HCT116 (cell line): ENCODE results near the gene FNDC8. TPM values are rescaled to one million over a fixed set of nuclear protein-coding genes. Genes with fewer than 3 reads are reported as not detected.

ENCODE experiments used
- ATAC-seq: fragments of 200-7000 bp; cut with Tn5 transposase; 2 replicates; pipeline ENCODE4 v1.9.1; 2020; ENCODE audit warnings: mild to moderate bottlenecking, moderate library complexity
- BruUV-seq: library from RNA; stranded (reverse); fragments of 400-500 nt; replicated peaks from 2 replicates; lab custom pipeline; 2021; lab: Mats Ljungman, UMichigan
- CTCF ChIA-PET: fragments of 300-600 bp; sonication (Branson Sonifier 250); formaldehyde crosslinking; loops from one replicate; lab custom pipeline; 2021; ENCODE audit warnings: antibody characterized with exemption; lab: Charles Lee
- POLR2A ChIA-PET: fragments of 300-600, 350-600 bp; sonication (Branson Sonifier 250); formaldehyde crosslinking; loops from one replicate; lab custom pipeline; 2021; ENCODE audit warnings: antibody characterized with exemption; lab: Charles Lee
- RAD21 ChIA-PET, 2 experiments: fragments of 300-600 bp; sonication (Branson Sonifier 250); formaldehyde crosslinking; loops; one replicate each; lab custom pipeline; 2023; ENCODE audit warnings: low total read pairs in 2 of 2; ENCODE audit not compliant: uncharacterized antibody in 2 of 2, unreplicated experiment in 2 of 2, low non-redundant PET in 1 of 2; lab: Charles Lee
- DNase-seq: peaks from one replicate; pipeline ENCODE4 v3.0.0-alpha.2; 2010; ENCODE audit warnings: low read depth, low spot score
- H2AFZ ChIP-seq: fragments of 200-600 bp; shearing (Covaris generic), sonication (generic); 2 replicates; pipeline ENCODE4 v1.6.1; 2017; ENCODE audit warnings: low read depth, mixed run types, mixed read lengths, antibody characterized with exemption, low read length; ENCODE audit not compliant: poor library complexity, severe bottlenecking
- H3K27ac ChIP-seq: 2 replicates; pipeline ENCODE4 v1.5.1; 2012; ENCODE audit warnings: low read depth, low read length
- H3K27me3 ChIP-seq: fragments of 200-600 bp; sonication (generic); 2 replicates; pipeline ENCODE4 v1.6.1; 2016; ENCODE audit warnings: mixed run types, low read length, mixed read lengths; ENCODE audit not compliant: insufficient read depth
- H3K36me3 ChIP-seq, 2 experiments: fragments of 200-500 bp in 1 of 2; fragments of 200-600 bp in 1 of 2; sonication (Bioruptor generic) in 1 of 2; sonication (generic) in 1 of 2; 2 replicates each; pipeline versions ENCODE4 v1.5.1 to v1.6.1; 2014 to 2016; ENCODE audit warnings: low read length in 2 of 2, inconsistent platforms in 1 of 2, mixed read lengths in 1 of 2, mixed run types in 1 of 2; ENCODE audit not compliant: insufficient read depth in 2 of 2, control insufficient read depth in 1 of 2
- H3K4me1 ChIP-seq, 2 experiments: fragments of 200-600 bp in 1 of 2; sonication (generic) in 1 of 2; 2 replicates each; pipeline versions ENCODE4 v1.5.1 to v1.6.1; 2012 to 2017; ENCODE audit warnings: low read length in 2 of 2, inconsistent platforms in 1 of 2, mild to moderate bottlenecking in 1 of 2, mixed read lengths in 1 of 2, mixed run types in 1 of 2, moderate library complexity in 1 of 2; ENCODE audit not compliant: insufficient read depth in 2 of 2, control insufficient read depth in 1 of 2
- H3K4me2 ChIP-seq: fragments of 200-600 bp; sonication (generic); 2 replicates; pipeline ENCODE4 v1.6.1; 2017; ENCODE audit warnings: mixed run types, low read length, mixed read lengths
- H3K4me3 ChIP-seq, 2 experiments: fragments of 200-600 bp in 1 of 2; sonication (generic) in 1 of 2; replicated peaks in 1 of 2; 2 replicates each; pipeline ENCODE4 v1.5.1; 2011 to 2016; ENCODE audit warnings: low read length in 2 of 2, control low read depth in 1 of 2, low read depth in 1 of 2, mild to moderate bottlenecking in 1 of 2, mixed read lengths in 1 of 2, mixed run types in 1 of 2
- H3K79me2 ChIP-seq: fragments of 200-600 bp; sonication (generic); 2 replicates; pipeline ENCODE4 v1.6.1; 2017; ENCODE audit warnings: mild to moderate bottlenecking, mixed run types, low read length, moderate library complexity, mixed read lengths; ENCODE audit not compliant: insufficient read depth
- H3K9ac ChIP-seq: fragments of 200-600 bp; sonication (generic); 2 replicates; pipeline ENCODE4 v1.6.1; 2016; ENCODE audit warnings: low read length, mixed read lengths
- H3K9me2 ChIP-seq: fragments of 200-600 bp; sonication (generic), shearing (Covaris generic); 2 replicates; pipeline ENCODE4 v1.6.1; 2017; ENCODE audit warnings: mixed run types, mild to moderate bottlenecking, moderate library complexity; ENCODE audit not compliant: insufficient read depth
- H3K9me3 ChIP-seq, 2 experiments: fragments of 200-500 bp in 1 of 2; fragments of 200-600 bp in 1 of 2; sonication (Bioruptor generic) in 1 of 2; sonication (generic) in 1 of 2; 2 replicates each; pipeline ENCODE4 v1.6.1; 2014 to 2017; ENCODE audit warnings: low read length in 2 of 2, mixed read lengths in 2 of 2, inconsistent platforms in 1 of 2, low read depth in 1 of 2, mild to moderate bottlenecking in 1 of 2, mixed run types in 1 of 2, moderate library complexity in 1 of 2; ENCODE audit not compliant: control insufficient read depth in 1 of 2, insufficient read depth in 1 of 2
- H4K20me1 ChIP-seq: fragments of 200-600 bp; sonication (generic), shearing (Covaris generic); 2 replicates; pipeline ENCODE4 v1.6.1; 2017; ENCODE audit warnings: mixed run types, mild to moderate bottlenecking, moderate library complexity; ENCODE audit not compliant: insufficient read depth
- EGR1 ChIP-seq: IDR thresholded peaks from 2 replicates; pipeline ENCODE4 v1.6.1; 2012; ENCODE audit warnings: low read depth
- EZH2 ChIP-seq: fragments of 200-600 bp; sonication (generic); IDR thresholded peaks from 2 replicates; pipeline ENCODE4 v1.6.1; 2017; ENCODE audit warnings: antibody characterized with exemption, mixed run types
- EZH2phosphoT487 ChIP-seq: fragments of 200-600 bp; IDR thresholded peaks from 2 replicates; pipeline ENCODE4 v1.6.1; 2018; ENCODE audit warnings: antibody characterized with exemption, borderline replicate concordance
- POLR2AphosphoS5 ChIP-seq: IDR thresholded peaks from 2 replicates; pipeline ENCODE4 v1.6.1; 2011; ENCODE audit warnings: mild to moderate bottlenecking, low read depth, low read length, moderate library complexity
- TCF7L2 ChIP-seq: IDR thresholded peaks from 2 replicates; pipeline ENCODE4 v1.7.0; 2011; ENCODE audit warnings: borderline replicate concordance, inconsistent platforms; ENCODE audit not compliant: insufficient read depth, insufficient read length; ENCODE audit errors: extremely low read depth
- ZFX ChIP-seq: fragments of 450-650 bp; IDR thresholded peaks from 2 replicates; pipeline ENCODE4 v1.6.1; 2017
- ZNF274 ChIP-seq: fragments of 200-500 bp; sonication (Bioruptor generic); IDR thresholded peaks from 2 replicates; pipeline ENCODE4 v1.6.1; 2014; ENCODE audit warnings: mild to moderate bottlenecking, low read depth, low read length, inconsistent platforms
- intact Hi-C: fragments of 100-400 bp; cut with micrococcal nuclease; formaldehyde crosslinking; loops from 2 replicates; pipeline ENCODE4 v1.10.0; 2022
- total RNA-seq: library from RNA; stranded (reverse); gene quantifications from one replicate; pipeline ENCODE4 v1.2.1, GENCODE V29; 2021; ENCODE audit not compliant: unreplicated experiment
- TF ChIP-seq, protein P1 (sequence below): IDR thresholded peaks from 2 replicates; pipeline ENCODE4 v1.6.1; 2012; ENCODE audit warnings: low read depth

Gene FNDC8
- total RNA-seq, 1 experiment from 2014 or later, result not detected

DNA sequence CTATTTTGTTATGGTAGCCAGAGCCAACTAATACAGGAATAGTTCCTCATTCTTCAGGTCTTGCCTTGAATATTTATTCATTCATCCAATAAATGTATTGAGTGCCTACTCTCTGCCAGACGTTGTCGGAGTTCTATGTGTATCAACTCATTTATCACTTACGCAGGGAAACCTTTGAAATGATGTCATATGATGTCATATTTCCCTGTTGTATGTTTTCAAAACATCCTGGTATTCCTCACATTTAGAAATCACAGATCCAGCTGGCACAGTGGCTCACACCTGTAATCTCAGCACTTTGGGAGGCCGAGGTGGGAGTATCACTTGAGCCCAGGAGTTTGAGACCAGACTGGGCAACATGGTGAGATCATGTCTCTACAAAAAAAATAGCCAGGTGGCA is 23.4 kb downstream of the FNDC8 start:
- intact Hi-C loops, result no loop called here
- CTCF ChIA-PET, result no interaction called here
- Histone ChIP-seq H3K9me2 (no peaks in the 10 kb centered on the region), H4K20me1 (no peaks in the 10 kb centered on the region), H3K4me2 (no peak overlapping the region), H3K27me3 (no peaks in the 10 kb centered on the region), H3K4me3 (no peak overlapping the region), H3K9ac (no peak overlapping the region), H2AFZ (no peak overlapping the region), H3K9me3 (no peaks in the 10 kb centered on the region), H3K36me3 (peaks cover 0 to under 1% of the 10 kb centered on the region in 2 experiments; a peak in 1 of 4 replicates), H3K79me2 (peaks cover 24% of the 10 kb centered on the region), H3K27ac (no peak overlapping the region), H3K4me1 (peaks cover 3 to 10% of the 10 kb centered on the region in 2 experiments; a peak in 3 of 4 replicates)
- TF ChIP-seq EGR1 (no peak), EZH2 (no peak), ZNF274 (no peak), TCF7L2 (no peak), POLR2AphosphoS5 (no peak), ZFX (no peak), EZH2phosphoT487 (no peak)
- TF ChIP-seq, protein P1, sequence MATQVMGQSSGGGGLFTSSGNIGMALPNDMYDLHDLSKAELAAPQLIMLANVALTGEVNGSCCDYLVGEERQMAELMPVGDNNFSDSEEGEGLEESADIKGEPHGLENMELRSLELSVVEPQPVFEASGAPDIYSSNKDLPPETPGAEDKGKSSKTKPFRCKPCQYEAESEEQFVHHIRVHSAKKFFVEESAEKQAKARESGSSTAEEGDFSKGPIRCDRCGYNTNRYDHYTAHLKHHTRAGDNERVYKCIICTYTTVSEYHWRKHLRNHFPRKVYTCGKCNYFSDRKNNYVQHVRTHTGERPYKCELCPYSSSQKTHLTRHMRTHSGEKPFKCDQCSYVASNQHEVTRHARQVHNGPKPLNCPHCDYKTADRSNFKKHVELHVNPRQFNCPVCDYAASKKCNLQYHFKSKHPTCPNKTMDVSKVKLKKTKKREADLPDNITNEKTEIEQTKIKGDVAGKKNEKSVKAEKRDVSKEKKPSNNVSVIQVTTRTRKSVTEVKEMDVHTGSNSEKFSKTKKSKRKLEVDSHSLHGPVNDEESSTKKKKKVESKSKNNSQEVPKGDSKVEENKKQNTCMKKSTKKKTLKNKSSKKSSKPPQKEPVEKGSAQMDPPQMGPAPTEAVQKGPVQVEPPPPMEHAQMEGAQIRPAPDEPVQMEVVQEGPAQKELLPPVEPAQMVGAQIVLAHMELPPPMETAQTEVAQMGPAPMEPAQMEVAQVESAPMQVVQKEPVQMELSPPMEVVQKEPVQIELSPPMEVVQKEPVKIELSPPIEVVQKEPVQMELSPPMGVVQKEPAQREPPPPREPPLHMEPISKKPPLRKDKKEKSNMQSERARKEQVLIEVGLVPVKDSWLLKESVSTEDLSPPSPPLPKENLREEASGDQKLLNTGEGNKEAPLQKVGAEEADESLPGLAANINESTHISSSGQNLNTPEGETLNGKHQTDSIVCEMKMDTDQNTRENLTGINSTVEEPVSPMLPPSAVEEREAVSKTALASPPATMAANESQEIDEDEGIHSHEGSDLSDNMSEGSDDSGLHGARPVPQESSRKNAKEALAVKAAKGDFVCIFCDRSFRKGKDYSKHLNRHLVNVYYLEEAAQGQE, result no peak
- POLR2A ChIA-PET, result no interaction called here
- no TSS peak for BruUV-seq
- ATAC-seq, result no peak
- no peak for DNase-seq
- RAD21 ChIA-PET, result no interaction called here
